ENCODE data around the gene SYPL1. TPM values are rescaled to one million over a fixed set of nuclear protein-coding genes. Genes with fewer than 3 reads are reported as not detected.

SYPL1 gene
- total and polyA plus RNA-seq, 8 donors, result 5.2 to 157 (median 70.6) TPM

DNA sequence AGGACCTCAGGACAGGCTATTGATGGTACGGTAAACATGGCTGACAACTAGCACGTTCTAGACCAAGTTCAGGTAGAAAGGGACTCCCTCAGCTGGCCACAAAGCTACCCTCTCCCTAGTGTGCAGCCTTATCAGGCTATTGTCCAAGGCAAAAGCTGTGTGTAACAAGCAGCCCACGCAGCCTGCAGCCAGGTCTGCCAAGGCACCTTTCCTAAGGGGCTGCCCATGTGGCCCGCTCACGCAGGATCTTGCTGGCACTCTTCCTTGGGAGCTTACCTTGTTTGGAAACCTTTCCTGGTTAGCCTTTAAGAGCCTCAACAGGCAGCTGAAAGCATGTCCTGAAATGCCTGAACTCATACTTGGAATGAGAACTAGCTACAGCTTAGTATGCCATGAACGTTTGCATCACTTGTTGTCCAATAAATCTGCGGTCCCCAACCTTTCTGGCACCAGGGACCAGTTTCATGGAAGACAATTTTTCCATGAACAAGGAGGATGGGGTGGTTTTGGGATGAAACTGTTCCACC lies 51.7 kb downstream of the SYPL1 start:
- intact Hi-C loops (cut with DNase I; ENCODE audit: low total_unique reads), result loop anchor here (10.0 kb wide), 1 partner anchor 54 kb away; the partner anchor contains the start of gene SYPL1
- no peak for DNase-seq
- peaks cover 45 to 63% (median 56%) of the 10 kb centered on the region in 4 donors for H3K4me1 ChIP-seq

DNA sequence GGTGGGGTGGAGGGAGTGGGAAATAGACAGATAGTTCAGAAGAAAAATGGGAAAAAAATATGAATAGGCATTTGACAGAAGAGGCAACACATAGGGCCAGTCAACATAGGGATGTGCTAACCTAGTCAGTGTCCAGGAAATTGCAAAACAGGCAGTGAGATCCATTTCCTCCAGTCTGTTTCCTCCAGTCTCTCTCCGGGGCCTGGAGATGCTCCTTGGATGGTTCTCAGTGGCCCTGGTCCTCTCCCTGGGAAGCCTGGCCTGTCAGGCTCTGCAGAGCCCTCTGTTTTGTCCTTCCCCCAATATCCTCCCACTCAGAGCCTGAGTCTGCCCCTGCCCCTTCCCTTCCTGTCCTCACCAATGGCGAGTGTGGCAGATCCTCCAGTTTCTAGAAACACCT lies 52.6 kb downstream of the SYPL1 start:
- Histone ChIP-seq H3K4me3 (no peak overlapping the region), H3K9me3 (no peaks in the 10 kb centered on the region), H3K27me3 (no peaks in the 10 kb centered on the region), H3K27ac (peak overlapping the region in 2 of 5 donors; percentile 1 to 56), H3K4me1 (peaks cover 37 to 54% (median 47%) of the 10 kb centered on the region in 4 donors), H3K36me3 (no peaks in the 10 kb centered on the region)
- DNase-seq, result peak in 1 of 2 donors; percentile 2
- WGBS, 5 donors, result 83 to 94% (median 88%) methylated on average over 2 of the region's 2 CpGs
- TF ChIP-seq POLR2A (IDR thresholded peaks at IDR 0.05), result no peak
- no peak for TF ChIP-seq EP300 (IDR thresholded peaks at IDR 0.05)
- TF ChIP-seq, protein P1, sequence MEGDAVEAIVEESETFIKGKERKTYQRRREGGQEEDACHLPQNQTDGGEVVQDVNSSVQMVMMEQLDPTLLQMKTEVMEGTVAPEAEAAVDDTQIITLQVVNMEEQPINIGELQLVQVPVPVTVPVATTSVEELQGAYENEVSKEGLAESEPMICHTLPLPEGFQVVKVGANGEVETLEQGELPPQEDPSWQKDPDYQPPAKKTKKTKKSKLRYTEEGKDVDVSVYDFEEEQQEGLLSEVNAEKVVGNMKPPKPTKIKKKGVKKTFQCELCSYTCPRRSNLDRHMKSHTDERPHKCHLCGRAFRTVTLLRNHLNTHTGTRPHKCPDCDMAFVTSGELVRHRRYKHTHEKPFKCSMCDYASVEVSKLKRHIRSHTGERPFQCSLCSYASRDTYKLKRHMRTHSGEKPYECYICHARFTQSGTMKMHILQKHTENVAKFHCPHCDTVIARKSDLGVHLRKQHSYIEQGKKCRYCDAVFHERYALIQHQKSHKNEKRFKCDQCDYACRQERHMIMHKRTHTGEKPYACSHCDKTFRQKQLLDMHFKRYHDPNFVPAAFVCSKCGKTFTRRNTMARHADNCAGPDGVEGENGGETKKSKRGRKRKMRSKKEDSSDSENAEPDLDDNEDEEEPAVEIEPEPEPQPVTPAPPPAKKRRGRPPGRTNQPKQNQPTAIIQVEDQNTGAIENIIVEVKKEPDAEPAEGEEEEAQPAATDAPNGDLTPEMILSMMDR (IDR thresholded peaks at IDR 0.05), result no peak
- TF ChIP-seq POLR2AphosphoS5 (IDR thresholded peaks at IDR 0.05), result no peak
- intact Hi-C loops (cut with DNase I; ENCODE audit: low total_unique reads), result loop anchor here (5.0 kb wide), 1 partner anchor 93 kb away; no protein-coding TSS in a partner anchor

More for the DNA sequence above, 51.7 kb downstream of the SYPL1 start:
- H3K27ac ChIP-seq, result peak overlapping the region in 1 of 5 donors; percentile 0
- no peaks in the 10 kb centered on the region for H3K27me3 ChIP-seq
- no peaks in the 10 kb centered on the region for H3K36me3 ChIP-seq
- no peak for TF ChIP-seq POLR2A (IDR thresholded peaks at IDR 0.05)
- no peak for TF ChIP-seq EP300 (IDR thresholded peaks at IDR 0.05)
- TF ChIP-seq, protein P1 (IDR thresholded peaks at IDR 0.05), result no peak
- no peak for TF ChIP-seq POLR2AphosphoS5 (IDR thresholded peaks at IDR 0.05)
- 83 to 93% (median 86%) methylated on average over 6 to 7 of the region's 7 CpGs for WGBS, 5 donors
- H3K4me3 ChIP-seq, result no peak overlapping the region
- H3K9me3 ChIP-seq, result no peaks in the 10 kb centered on the region

GRCh38 chr7:106058928-106059324 lies 53.2 kb downstream of the SYPL1 start:
- WGBS, 5 donors, result 67 to 91% (median 81%) methylated on average over 3 of the region's 3 CpGs
- TF ChIP-seq EP300 (IDR thresholded peaks at IDR 0.05) (no peak), POLR2A (IDR thresholded peaks at IDR 0.05) (no peak), POLR2AphosphoS5 (IDR thresholded peaks at IDR 0.05) (no peak)
- TF ChIP-seq, protein P1 (IDR thresholded peaks at IDR 0.05), result no peak
- intact Hi-C loops (cut with DNase I; ENCODE audit: low total_unique reads), result loop anchor here (5.0 kb wide), 1 partner anchor 93 kb away; no protein-coding TSS in a partner anchor
- Histone ChIP-seq H3K9me3 (no peaks in the 10 kb centered on the region), H3K27me3 (no peaks in the 10 kb centered on the region), H3K36me3 (no peaks in the 10 kb centered on the region), H3K27ac (peak overlapping the region; percentile 6 to 77 (median 56)), H3K4me1 (peaks cover 31 to 47% (median 41%) of the 10 kb centered on the region in 4 donors), H3K4me3 (no peak overlapping the region)
- DNase-seq, result no peak

GRCh38 chr7:106057962-106058927 lies 53.9 kb downstream of the SYPL1 start:
- Histone ChIP-seq H3K27ac (peak overlapping the region; percentile 56 to 77 (median 71)), H3K4me1 (peaks cover 26 to 41% (median 35%) of the 10 kb centered on the region in 4 donors), H3K36me3 (no peaks in the 10 kb centered on the region), H3K4me3 (no peak overlapping the region), H3K27me3 (no peaks in the 10 kb centered on the region), H3K9me3 (no peaks in the 10 kb centered on the region)
- intact Hi-C loops (cut with DNase I; ENCODE audit: low total_unique reads), result loop anchor here (5.0 kb wide), 1 partner anchor 94 kb away; no protein-coding TSS in a partner anchor
- no peak for TF ChIP-seq POLR2A (IDR thresholded peaks at IDR 0.05)
- peak; percentile 43 to 83 (median 59) for TF ChIP-seq POLR2AphosphoS5 (IDR thresholded peaks at IDR 0.05)
- TF ChIP-seq EP300 (IDR thresholded peaks at IDR 0.05), result no peak
- WGBS, 5 donors, result 37 to 55% (median 40%) methylated on average over 14 to 19 of the region's 19 CpGs
- peak; percentile 88 to 94 for DNase-seq

All from stomach (tissue), 9 donors.